Right lobe of liver (tissue), 4 donors: ENCODE results near the gene CHN1.

ENCODE experiments used
- POLR2A ChIP-seq: fragments of 450-650 bp; IDR thresholded peaks from one replicate; pipeline ENCODE4 v1.6.1; 2017; ENCODE audit warnings: antibody characterized with exemption, mild to moderate bottlenecking
- TF ChIP-seq, protein P1 (sequence below), 4 donors: fragments of 200-600 bp in 3 of 4; fragments of 450-650 bp in 1 of 4; IDR thresholded peaks; one replicate each; pipeline versions ENCODE4 v1.5.1 to v1.8.0; 2016 to 2022; ENCODE audit warnings: antibody characterized with exemption in 4 of 4, mild to moderate bottlenecking in 2 of 4
- donor health status: DM: no; HTN: no; CAD: no.
- donor health status: DM: no; HTN: no; CAD: no.
- donor health status: DM: no; HTN: yes; CAD: no.

DNA sequence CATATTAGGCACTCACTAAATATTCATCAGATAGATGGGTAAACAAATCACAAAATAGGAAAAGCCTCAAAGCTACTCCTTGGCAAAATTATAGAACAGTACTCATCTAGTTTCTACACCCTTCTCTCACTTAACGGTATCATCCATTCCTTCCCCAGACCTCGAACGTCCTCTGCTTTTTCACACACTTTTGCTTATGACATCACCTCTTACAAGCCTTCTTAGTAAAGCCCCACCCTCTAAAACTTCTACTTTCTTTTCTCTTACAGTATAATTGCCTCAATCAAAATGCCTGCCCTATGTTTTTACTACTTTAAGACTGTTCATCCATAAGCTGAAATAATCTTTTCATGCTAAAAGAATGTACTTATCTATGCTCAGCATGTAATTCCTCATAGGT, 8.1 kb downstream of the CHN1 start:
- TF ChIP-seq, protein P1, sequence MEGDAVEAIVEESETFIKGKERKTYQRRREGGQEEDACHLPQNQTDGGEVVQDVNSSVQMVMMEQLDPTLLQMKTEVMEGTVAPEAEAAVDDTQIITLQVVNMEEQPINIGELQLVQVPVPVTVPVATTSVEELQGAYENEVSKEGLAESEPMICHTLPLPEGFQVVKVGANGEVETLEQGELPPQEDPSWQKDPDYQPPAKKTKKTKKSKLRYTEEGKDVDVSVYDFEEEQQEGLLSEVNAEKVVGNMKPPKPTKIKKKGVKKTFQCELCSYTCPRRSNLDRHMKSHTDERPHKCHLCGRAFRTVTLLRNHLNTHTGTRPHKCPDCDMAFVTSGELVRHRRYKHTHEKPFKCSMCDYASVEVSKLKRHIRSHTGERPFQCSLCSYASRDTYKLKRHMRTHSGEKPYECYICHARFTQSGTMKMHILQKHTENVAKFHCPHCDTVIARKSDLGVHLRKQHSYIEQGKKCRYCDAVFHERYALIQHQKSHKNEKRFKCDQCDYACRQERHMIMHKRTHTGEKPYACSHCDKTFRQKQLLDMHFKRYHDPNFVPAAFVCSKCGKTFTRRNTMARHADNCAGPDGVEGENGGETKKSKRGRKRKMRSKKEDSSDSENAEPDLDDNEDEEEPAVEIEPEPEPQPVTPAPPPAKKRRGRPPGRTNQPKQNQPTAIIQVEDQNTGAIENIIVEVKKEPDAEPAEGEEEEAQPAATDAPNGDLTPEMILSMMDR (IDR thresholded peaks at IDR 0.05), result no peak
- no peak for TF ChIP-seq POLR2A
